ENCODE data around the gene HELZ2.
"Not testable (repeated sequence)": the region's sequence is repeated elsewhere in the genome, so short reads cannot be mapped to it uniquely, and the experiment has no call there.

HELZ2 gene

GRCh38 chr20:63579017-63579694 lies 5.1 kb upstream of the HELZ2 start:
- DNase-seq: no peak

- DNase-seq: no peak
Observed at GRCh38 chr20:63578224-63579016, 4.4 kb upstream of the HELZ2 start.

GRCh38 chr20:63577317-63577894 lies 3.4 kb upstream of the HELZ2 start:
- peak in 38 of 58 donors; percentile 3 to 69 (median 24) for DNase-seq

GRCh38 chr20:63576311-63576710 lies 2.3 kb upstream of the HELZ2 start:
- DNase-seq: no peak

GRCh38 chr20:63574829-63575743 lies 1.0 kb upstream of the HELZ2 start:
- no peak for DNase-seq

- no peak for DNase-seq
Observed at GRCh38 chr20:63573647-63574131, 350 bp downstream of the HELZ2 start.

- no peak for DNase-seq
Observed at GRCh38 chr20:63572788-63573646, 1.0 kb downstream of the HELZ2 start.

- no peak for DNase-seq
Observed at GRCh38 chr20:63572071-63572787, 1.8 kb downstream of the HELZ2 start.

GRCh38 chr20:63571087-63571478 lies 3.0 kb downstream of the HELZ2 start:
- not testable (repeated sequence) for DNase-seq

- no peak for DNase-seq
Observed at GRCh38 chr20:63570281-63571086, 3.6 kb downstream of the HELZ2 start.

GRCh38 chr20:63568986-63569949 lies 4.8 kb downstream of the HELZ2 start:
- DNase-seq: peak in 1 of 58 donors; percentile 9

- DNase-seq: no peak
Observed at GRCh38 chr20:63568170-63568981, 5.7 kb downstream of the HELZ2 start.

- DNase-seq: peak in 5 of 58 donors; percentile 5 to 35 (median 13)
Observed at GRCh38 chr20:63567386-63568169, 6.5 kb downstream of the HELZ2 start.

GRCh38 chr20:63567136-63567385 lies 7.0 kb downstream of the HELZ2 start:
- DNase-seq: no peak

- no peak for DNase-seq
Observed at GRCh38 chr20:63566395-63567135, 7.5 kb downstream of the HELZ2 start.
